Neural cell (in vitro differentiated cells): ENCODE data around the gene KPNA1.

Source experiments
- CTCF ChIP-seq: fragments of 450-650 bp; IDR thresholded peaks from 2 replicates; pipeline ENCODE4 v1.5.1; 2014; ENCODE audit warnings: antibody characterized with exemption, mild to moderate bottlenecking, moderate library complexity; ENCODE audit not compliant: poor library complexity, severe bottlenecking
- EZH2 ChIP-seq: fragments of 200-600, 300-800 bp; shearing (Covaris generic), sonication (generic); IDR thresholded peaks from 2 replicates; pipeline ENCODE4 v1.6.1; 2014; ENCODE audit warnings: antibody characterized with exemption, low read length, borderline replicate concordance, mild to moderate bottlenecking; ENCODE audit not compliant: insufficient read depth, poor library complexity, severe bottlenecking
- POLR2AphosphoS5 ChIP-seq: IDR thresholded peaks from 2 replicates; pipeline ENCODE4 v1.6.1; 2012
- RAD21 ChIP-seq: fragments of 450-650 bp; conservative IDR thresholded peaks from 2 replicates; pipeline ENCODE4 v1.6.1; 2014; ENCODE audit warnings: antibody characterized with exemption, mild to moderate bottlenecking, moderate library complexity
- REST ChIP-seq: IDR thresholded peaks from 2 replicates; pipeline ENCODE4 v1.6.1; 2012; ENCODE audit warnings: borderline replicate concordance
- TAF1 ChIP-seq: IDR thresholded peaks from 2 replicates; pipeline ENCODE4 v1.6.1; 2012; ENCODE audit warnings: low read depth

GRCh38 chr3:122382888-122383666 is 131.7 kb downstream of the KPNA1 start, which contains the start of gene MIX23:
- TF ChIP-seq REST (no peak), POLR2AphosphoS5 (peak; percentile 72), CTCF (no peak), EZH2 (no peak), RAD21 (no peak), TAF1 (peak; percentile 87)
